Smooth muscle cell (in vitro differentiated cells): ENCODE measurements around the gene CAMK1D. TPM values are rescaled to one million over a fixed set of nuclear protein-coding genes. Genes with fewer than 3 reads are reported as not detected.

Source experiments
- DNase-seq: peaks from one replicate; lab custom pipeline; 2025; ENCODE audit not compliant: unreplicated experiment; lab: John Stamatoyannopoulos, UW
- H2AFZ ChIP-seq: fragments of 200-600 bp; sonication (generic); 2 replicates; pipeline ENCODE4 v1.6.0; 2016; ENCODE audit warnings: antibody characterized with exemption, low read depth, mild to moderate bottlenecking
- H3F3A ChIP-seq: fragments of 200-600 bp; sonication (generic); 2 replicates; pipeline ENCODE4 v1.6.0; 2017; ENCODE audit warnings: antibody characterized with exemption, low read depth
- H3K27ac ChIP-seq: fragments of 200-600 bp; sonication (generic); 2 replicates; pipeline ENCODE4 v1.5.1; 2016; ENCODE audit warnings: low read depth, mild to moderate bottlenecking
- H3K27me3 ChIP-seq: fragments of 200-600 bp; sonication (generic); 2 replicates; pipeline ENCODE4 v1.6.1; 2016; ENCODE audit warnings: low read depth, mild to moderate bottlenecking
- H3K36me3 ChIP-seq: fragments of 200-600 bp; sonication (generic); 2 replicates; pipeline ENCODE4 v1.5.1; 2016; ENCODE audit warnings: low read depth
- H3K4me1 ChIP-seq: fragments of 200-600 bp; sonication (generic); 2 replicates; pipeline ENCODE4 v1.5.1; 2016; ENCODE audit warnings: low read depth
- H3K4me2 ChIP-seq: fragments of 200-600 bp; sonication (generic); 2 replicates; pipeline ENCODE4 v1.6.0; 2016; ENCODE audit warnings: mild to moderate bottlenecking
- H3K4me3 ChIP-seq: fragments of 200-600 bp; sonication (generic); 2 replicates; pipeline ENCODE4 v1.5.1; 2016; ENCODE audit warnings: mild to moderate bottlenecking
- H3K79me2 ChIP-seq: fragments of 200-600 bp; sonication (generic); 2 replicates; pipeline ENCODE4 v1.6.0; 2016; ENCODE audit warnings: low read depth, mild to moderate bottlenecking
- H3K9ac ChIP-seq: fragments of 200-600 bp; sonication (generic); 2 replicates; pipeline ENCODE4 v1.6.0; 2016; ENCODE audit warnings: low read depth
- H3K9me3 ChIP-seq: fragments of 200-600 bp; sonication (generic); replicated peaks from 2 replicates; pipeline ENCODE4 v1.5.1; 2016; ENCODE audit warnings: low read depth
- H4K20me1 ChIP-seq: fragments of 200-600 bp; sonication (generic); 2 replicates; pipeline ENCODE4 v1.6.0; 2016; ENCODE audit warnings: low read depth
- WGBS: methylation state at CpG from one replicate; pipeline ENCODE4 v1.1.7; 2016; ENCODE audit warnings: low lambda C conversion rate; 5-methylcytosine and 5-hydroxymethylcytosine counted together
- polyA plus RNA-seq: library from polyadenylated mRNA; unstranded; fragments of >200 nt; fragmentation: Nextera tagmentation; extraction: Ambion mirVana; gene quantifications from 2 replicates; pipeline ENCODE4 v1.2.1, GENCODE V29; 2016
- total RNA-seq: library from RNA; depleted of rRNA; stranded (reverse); fragments of >200 nt; gene quantifications from 2 replicates; pipeline ENCODE4 v1.2.3, GENCODE V29; 2014
- TF ChIP-seq, protein P1 (sequence below): fragments of 200-600 bp; sonication (generic); IDR thresholded peaks from 2 replicates; pipeline ENCODE4 v1.5.1; 2017; ENCODE audit warnings: borderline replicate concordance, mild to moderate bottlenecking, antibody characterized with exemption; ENCODE audit not compliant: insufficient read depth, poor library complexity, severe bottlenecking

The CAMK1D gene
- total and polyA plus RNA-seq, 2 experiments from 2014 or later, result 1.6 to 2.3 TPM

DNA sequence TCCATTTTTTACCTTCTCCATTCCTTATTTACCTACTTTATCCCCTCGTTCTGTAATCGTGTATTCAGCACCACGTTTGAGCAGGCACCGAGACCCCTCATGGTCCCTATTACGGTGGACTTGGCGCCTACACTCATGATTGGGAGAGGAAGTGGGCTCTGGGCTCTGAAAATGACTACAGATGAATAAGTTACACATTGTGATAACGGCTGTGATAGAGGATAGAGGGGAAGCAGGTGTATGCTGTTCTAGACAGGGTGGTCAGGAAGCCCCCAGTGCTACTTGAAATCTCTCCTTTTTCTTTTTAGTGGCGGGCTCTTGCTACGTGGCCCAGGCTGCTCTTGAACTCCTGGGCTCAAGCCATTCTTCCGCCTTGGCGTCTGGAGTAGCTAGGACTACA, 59.8 kb downstream of the CAMK1D start:
- no peaks in the 10 kb centered on the region for H3K27me3 ChIP-seq
- H3K36me3 ChIP-seq, result no peaks in the 10 kb centered on the region
- H4K20me1 ChIP-seq, result no peaks in the 10 kb centered on the region
- H3K9me3 ChIP-seq, result no peaks in the 10 kb centered on the region
- WGBS, result 96% methylated on average over 11 of the region's 11 CpGs
- peaks cover 3% of the 10 kb centered on the region for H3F3A ChIP-seq
- H3K9ac ChIP-seq, result no peak overlapping the region
- H3K79me2 ChIP-seq, result no peaks in the 10 kb centered on the region
- DNase-seq, result no peak
- no peak overlapping the region for H3K27ac ChIP-seq
- H3K4me1 ChIP-seq, result no peaks in the 10 kb centered on the region
- H2AFZ ChIP-seq, result no peak overlapping the region
- H3K4me2 ChIP-seq, result no peak overlapping the region
- TF ChIP-seq, protein P1, sequence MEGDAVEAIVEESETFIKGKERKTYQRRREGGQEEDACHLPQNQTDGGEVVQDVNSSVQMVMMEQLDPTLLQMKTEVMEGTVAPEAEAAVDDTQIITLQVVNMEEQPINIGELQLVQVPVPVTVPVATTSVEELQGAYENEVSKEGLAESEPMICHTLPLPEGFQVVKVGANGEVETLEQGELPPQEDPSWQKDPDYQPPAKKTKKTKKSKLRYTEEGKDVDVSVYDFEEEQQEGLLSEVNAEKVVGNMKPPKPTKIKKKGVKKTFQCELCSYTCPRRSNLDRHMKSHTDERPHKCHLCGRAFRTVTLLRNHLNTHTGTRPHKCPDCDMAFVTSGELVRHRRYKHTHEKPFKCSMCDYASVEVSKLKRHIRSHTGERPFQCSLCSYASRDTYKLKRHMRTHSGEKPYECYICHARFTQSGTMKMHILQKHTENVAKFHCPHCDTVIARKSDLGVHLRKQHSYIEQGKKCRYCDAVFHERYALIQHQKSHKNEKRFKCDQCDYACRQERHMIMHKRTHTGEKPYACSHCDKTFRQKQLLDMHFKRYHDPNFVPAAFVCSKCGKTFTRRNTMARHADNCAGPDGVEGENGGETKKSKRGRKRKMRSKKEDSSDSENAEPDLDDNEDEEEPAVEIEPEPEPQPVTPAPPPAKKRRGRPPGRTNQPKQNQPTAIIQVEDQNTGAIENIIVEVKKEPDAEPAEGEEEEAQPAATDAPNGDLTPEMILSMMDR, result no peak
- no peak overlapping the region for H3K4me3 ChIP-seq

DNA sequence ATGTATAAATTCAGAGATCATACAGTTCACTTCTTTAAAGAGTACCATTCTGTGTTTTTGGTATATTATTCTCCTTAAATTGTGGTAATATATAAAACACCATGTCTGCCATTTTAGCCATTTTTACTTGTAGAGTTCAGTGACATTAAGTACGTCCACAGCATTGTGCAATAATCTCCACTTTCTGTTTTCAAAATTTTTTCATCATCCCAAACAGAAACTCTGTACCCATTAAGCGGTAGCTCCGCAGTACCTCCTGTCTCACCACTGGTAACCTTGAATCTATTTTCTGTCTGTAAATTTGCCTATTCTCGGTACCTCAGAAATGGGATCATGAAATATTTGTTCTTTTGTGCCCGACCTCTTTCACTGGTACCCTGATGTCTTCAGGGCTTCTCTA, 60.3 kb downstream of the CAMK1D start:
- DNase-seq, result no peak
- 92% methylated on average over 5 of the region's 5 CpGs for WGBS
- Histone ChIP-seq H3K36me3 (no peaks in the 10 kb centered on the region), H3K79me2 (no peaks in the 10 kb centered on the region), H3K27ac (no peak overlapping the region), H3K9me3 (no peaks in the 10 kb centered on the region), H3K27me3 (no peaks in the 10 kb centered on the region), H2AFZ (no peak overlapping the region), H3K9ac (no peak overlapping the region), H3K4me1 (no peaks in the 10 kb centered on the region), H3K4me2 (no peak overlapping the region), H4K20me1 (no peaks in the 10 kb centered on the region), H3F3A (peaks cover 3% of the 10 kb centered on the region), H3K4me3 (no peak overlapping the region)
- TF ChIP-seq, protein P1, result no peak

GRCh38 chr10:12412666-12413368, 63.5 kb downstream of the CAMK1D start:
- 93% methylated on average over 9 of the region's 9 CpGs for WGBS
- H3K9ac ChIP-seq, result no peak overlapping the region
- TF ChIP-seq, protein P1, result no peak
- no peaks in the 10 kb centered on the region for H3F3A ChIP-seq
- no peak overlapping the region for H3K4me3 ChIP-seq
- no peak for DNase-seq
- H3K27me3 ChIP-seq, result no peaks in the 10 kb centered on the region
- no peak overlapping the region for H3K4me2 ChIP-seq
- no peaks in the 10 kb centered on the region for H4K20me1 ChIP-seq
- H2AFZ ChIP-seq, result no peak overlapping the region
- no peaks in the 10 kb centered on the region for H3K9me3 ChIP-seq
- H3K79me2 ChIP-seq, result no peaks in the 10 kb centered on the region
- no peaks in the 10 kb centered on the region for H3K4me1 ChIP-seq
- no peak overlapping the region for H3K27ac ChIP-seq
- no peaks in the 10 kb centered on the region for H3K36me3 ChIP-seq

DNA sequence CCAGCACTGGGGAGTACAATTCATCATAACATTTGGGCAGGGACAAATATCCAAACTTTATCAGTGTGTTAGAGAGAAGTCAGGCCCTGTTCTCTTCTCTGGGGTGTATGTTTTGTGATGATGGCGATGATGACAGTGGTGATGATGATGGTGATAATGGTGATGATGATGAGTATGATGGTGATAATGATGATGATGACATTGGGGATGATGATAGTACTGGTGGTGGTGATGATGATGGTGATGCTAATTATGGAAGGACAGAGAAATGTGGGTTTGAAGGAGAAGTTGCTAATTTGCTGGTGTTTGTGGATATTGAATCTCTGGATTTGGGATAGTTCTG, 64.0 kb downstream of the CAMK1D start:
- Histone ChIP-seq H3K36me3 (no peaks in the 10 kb centered on the region), H3K4me1 (no peaks in the 10 kb centered on the region), H2AFZ (no peak overlapping the region), H3K9me3 (no peaks in the 10 kb centered on the region), H3K79me2 (no peaks in the 10 kb centered on the region), H3K4me3 (no peak overlapping the region), H3F3A (no peaks in the 10 kb centered on the region), H3K27me3 (no peaks in the 10 kb centered on the region), H3K27ac (no peak overlapping the region), H3K9ac (no peak overlapping the region), H4K20me1 (no peaks in the 10 kb centered on the region), H3K4me2 (no peak overlapping the region)
- DNase-seq, result no peak
- TF ChIP-seq, protein P1, result no peak
- WGBS, result 91% methylated on average over 1 of the region's 1 CpG
